ENCODE results near the gene ZNF626.
"Not testable (repeated sequence)": the region's sequence is repeated elsewhere in the genome, so short reads cannot be mapped to it uniquely, and the experiment has no call there.

Gene ZNF626

DNA sequence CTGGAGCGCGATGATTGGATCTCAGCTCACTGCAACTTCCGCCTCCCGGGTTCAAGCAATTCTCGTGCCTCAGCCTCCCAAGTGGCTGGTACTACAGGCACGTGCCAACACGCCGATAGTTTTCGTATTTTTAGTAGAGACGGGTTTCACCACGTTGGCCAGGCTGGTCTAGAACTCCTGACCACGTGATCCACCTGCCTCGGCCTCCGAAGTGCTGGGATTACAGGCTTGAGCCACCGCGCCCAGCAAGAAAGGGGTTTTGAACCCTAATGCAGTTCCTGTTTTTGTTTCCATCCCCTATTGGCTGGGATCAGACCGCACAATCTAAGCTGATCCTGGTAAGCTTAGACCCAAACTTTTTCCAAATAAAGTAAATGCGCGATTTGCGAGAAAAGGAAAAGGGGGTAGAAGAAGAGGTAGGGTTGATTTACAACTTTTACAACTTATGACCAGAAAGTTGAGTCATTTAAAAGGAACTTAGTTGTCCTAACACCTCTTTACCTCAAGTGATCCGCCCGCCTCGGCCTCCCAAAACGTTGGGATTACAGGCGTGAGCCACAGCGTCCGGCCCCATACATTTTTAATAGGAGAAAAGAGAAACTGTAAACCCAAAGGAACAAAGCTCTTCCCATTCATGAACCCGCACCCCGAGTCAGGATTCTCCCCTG lies 764 bp downstream of the ZNF626 start:
- peak overlapping the region; percentile 88 for H3K4me3 ChIP-seq (ENCODE audit: low read length)
- DNase-seq (ENCODE audit: low read depth) = peak; percentile 15
- TF ChIP-seq, protein P1, sequence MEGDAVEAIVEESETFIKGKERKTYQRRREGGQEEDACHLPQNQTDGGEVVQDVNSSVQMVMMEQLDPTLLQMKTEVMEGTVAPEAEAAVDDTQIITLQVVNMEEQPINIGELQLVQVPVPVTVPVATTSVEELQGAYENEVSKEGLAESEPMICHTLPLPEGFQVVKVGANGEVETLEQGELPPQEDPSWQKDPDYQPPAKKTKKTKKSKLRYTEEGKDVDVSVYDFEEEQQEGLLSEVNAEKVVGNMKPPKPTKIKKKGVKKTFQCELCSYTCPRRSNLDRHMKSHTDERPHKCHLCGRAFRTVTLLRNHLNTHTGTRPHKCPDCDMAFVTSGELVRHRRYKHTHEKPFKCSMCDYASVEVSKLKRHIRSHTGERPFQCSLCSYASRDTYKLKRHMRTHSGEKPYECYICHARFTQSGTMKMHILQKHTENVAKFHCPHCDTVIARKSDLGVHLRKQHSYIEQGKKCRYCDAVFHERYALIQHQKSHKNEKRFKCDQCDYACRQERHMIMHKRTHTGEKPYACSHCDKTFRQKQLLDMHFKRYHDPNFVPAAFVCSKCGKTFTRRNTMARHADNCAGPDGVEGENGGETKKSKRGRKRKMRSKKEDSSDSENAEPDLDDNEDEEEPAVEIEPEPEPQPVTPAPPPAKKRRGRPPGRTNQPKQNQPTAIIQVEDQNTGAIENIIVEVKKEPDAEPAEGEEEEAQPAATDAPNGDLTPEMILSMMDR (IDR thresholded peaks at IDR 0.05; ENCODE audit: insufficient read depth, low read depth, low read length, missing control alignments) = no peak

DNA sequence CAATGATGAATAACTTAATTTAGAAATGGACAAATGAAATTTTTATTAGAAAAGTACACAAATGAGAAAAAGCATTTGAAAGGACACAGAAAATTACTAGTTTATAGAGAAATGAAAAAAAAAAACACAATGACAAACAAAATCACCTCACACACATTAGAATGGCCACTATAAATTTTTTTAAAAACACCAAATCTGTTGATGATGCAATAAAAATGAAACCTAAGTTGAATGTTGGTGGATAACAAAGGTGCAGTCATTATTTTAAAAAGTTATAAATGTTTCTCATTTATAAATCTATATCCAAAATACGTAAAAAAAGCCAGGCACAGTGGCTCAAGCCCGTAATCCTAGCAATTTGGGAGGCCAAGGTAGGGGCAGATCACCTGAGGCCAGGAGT lies 20.8 kb downstream of the ZNF626 start:
- H3K4me3 ChIP-seq (ENCODE audit: low read length) = no peak overlapping the region
- TF ChIP-seq, protein P1 (IDR thresholded peaks at IDR 0.05; ENCODE audit: insufficient read depth, low read depth, low read length, missing control alignments) = no peak
- DNase-seq (ENCODE audit: low read depth) = no peak

DNA sequence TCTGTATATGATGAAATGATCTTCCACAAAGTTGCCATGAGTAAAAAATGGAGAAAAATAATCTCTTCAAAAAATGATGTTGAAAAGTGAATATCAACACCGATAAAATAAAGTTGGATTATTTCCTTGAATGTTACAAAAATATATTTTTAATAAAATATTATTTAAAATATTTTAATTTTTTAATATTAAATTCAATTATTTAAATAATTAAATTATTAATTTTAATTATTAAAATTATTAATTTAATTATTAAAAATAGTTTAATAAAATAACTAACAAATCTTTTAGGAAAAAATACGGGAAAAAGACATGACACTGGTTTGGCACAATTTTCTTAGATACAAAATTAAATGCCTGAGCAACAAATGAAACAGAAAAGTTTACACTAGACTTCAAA lies 21.3 kb downstream of the ZNF626 start:
- no peak overlapping the region for H3K4me3 ChIP-seq (ENCODE audit: low read length)
- DNase-seq (ENCODE audit: low read depth) = no peak

DNA sequence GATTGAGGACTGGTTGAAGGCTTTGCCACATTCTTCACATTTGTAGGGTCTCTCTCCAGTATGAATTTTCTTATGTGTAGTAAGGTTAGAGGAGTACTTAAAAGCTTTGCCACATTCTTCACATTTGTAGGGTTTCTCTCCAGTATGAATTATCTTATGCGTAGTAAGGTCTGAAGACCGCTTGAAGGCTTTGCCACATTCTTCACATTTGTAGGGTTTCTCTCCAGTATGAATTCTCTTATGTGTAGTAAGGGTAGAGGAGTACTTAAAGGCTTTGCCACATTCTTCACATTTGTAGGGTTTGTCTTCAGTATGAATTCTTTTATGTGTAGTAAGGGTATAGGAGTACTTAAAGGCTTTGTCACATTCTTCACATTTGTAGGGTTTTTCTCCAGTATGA lies 36.8 kb downstream of the ZNF626 start:
- DNase-seq (ENCODE audit: low read depth); H3K4me3 ChIP-seq (ENCODE audit: low read length): not testable (repeated sequence)

More for the DNA sequence above, 21.3 kb downstream of the ZNF626 start:
- TF ChIP-seq, protein P1 (IDR thresholded peaks at IDR 0.05; ENCODE audit: insufficient read depth, low read depth, low read length, missing control alignments) = no peak

DNA sequence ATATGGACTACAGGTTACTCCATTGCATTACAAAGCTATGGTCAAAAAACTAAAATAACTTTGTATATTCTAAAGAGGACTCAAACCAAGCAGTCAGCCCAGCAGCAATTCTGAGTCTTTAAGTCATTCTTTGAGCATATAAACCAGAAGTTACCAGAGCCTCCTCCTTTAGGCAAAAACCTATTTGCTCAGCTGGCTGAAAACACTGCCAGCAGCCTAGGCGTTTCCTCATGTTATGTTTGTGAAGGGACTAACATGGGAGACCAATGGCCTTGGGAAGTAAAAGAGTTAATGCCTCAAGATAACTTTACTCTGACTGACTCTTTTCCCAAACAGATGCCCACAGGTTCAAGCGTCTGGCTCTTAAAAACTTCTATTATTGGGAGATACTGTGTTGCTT lies 45.3 kb downstream of the ZNF626 start:
- H3K4me3 ChIP-seq (ENCODE audit: low read length) = no peak overlapping the region
- no peak for DNase-seq (ENCODE audit: low read depth)
- TF ChIP-seq, protein P1 (IDR thresholded peaks at IDR 0.05; ENCODE audit: insufficient read depth, low read depth, low read length, missing control alignments) = no peak

DNA sequence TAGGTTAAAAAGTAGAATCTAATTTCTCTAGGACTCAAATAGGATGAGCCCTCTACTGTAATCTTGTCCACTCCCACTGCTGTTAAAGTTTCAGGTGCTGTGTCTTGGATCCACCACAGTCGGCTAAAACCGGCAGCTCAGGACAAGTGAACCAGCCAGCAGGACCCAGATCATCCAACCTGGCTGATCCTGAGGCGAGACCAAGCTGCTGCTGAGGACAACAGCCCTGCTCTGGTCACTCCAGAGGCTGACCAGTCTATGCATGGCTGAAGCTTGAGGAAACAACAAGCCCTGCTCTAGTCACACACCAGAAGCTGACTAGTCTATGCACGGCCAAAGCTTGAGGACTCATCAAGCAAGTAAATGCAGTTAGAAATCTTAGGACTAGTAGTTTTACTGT lies 46.4 kb downstream of the ZNF626 start:
- H3K4me3 ChIP-seq (ENCODE audit: low read length); DNase-seq (ENCODE audit: low read depth): not testable (repeated sequence)

DNA sequence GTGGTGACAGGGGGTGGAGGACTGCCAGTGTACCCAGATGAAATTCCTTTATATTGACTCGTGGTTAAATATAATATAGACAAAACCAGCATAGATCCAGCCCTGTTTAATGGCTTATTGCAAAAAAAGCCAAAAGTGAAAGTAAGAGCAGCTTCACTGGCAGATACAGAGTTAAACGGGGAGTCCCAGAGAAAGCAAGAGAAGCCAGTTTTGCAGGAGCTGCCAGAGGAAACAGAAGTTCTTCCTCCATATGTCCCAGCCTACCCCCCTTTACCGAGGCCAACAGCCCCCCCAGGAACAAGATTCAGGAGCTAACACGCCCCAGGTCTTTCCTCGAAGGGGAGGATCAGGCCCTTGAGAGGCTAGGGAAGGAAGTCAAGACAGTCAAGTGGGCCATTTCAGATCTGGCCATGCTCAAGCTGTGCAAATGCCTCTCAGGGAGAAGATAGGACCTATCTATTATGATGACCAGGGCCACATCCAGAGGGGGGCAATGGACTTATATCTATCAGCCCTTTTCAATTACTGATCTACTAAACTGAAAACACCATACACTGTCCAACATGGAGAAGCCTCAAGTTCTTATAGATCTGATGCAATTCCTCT lies 48.6 kb downstream of the ZNF626 start:
- H3K4me3 ChIP-seq (ENCODE audit: low read length) = no peak overlapping the region
- no peak for DNase-seq (ENCODE audit: low read depth)
- TF ChIP-seq, protein P1 (IDR thresholded peaks at IDR 0.05; ENCODE audit: insufficient read depth, low read depth, low read length, missing control alignments) = no peak

DNA sequence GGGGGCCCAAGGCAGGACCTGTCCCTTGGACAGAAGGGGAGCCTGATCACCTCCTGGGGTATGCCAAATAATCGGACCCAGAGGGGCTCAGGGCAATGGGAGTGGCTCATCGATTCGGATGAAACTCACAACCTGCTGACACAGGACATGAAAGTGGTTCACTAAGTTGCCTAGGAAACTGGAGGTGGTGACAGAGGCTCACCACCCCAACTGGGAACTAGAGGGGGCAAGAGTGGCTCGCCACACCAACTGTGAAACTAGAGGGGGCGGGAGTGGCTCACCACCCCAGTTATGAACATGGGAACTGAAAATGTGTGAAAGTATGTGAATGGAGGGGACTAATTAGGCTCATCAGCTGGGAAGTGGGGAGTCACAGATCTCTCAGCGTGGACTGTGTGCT lies 49.5 kb downstream of the ZNF626 start:
- DNase-seq (ENCODE audit: low read depth) = no peak
- no peak overlapping the region for H3K4me3 ChIP-seq (ENCODE audit: low read length)
- TF ChIP-seq, protein P1 (IDR thresholded peaks at IDR 0.05; ENCODE audit: insufficient read depth, low read depth, low read length, missing control alignments) = no peak
